Ovary (tissue), 3 donors: Measurements from ENCODE around the gene DCN.

Experiments
- CTCF ChIP-seq, 3 donors: fragments of 450-650 bp in 2 of 3; fragments of 200-600 bp in 1 of 3; IDR thresholded peaks; one replicate each; pipeline versions ENCODE4 v1.5.1 to v1.8.0; 2016 to 2022; ENCODE audit warnings: antibody characterized with exemption in 3 of 3, mild to moderate bottlenecking in 1 of 3
- EP300 ChIP-seq: sonication (generic); formaldehyde crosslinking; IDR thresholded peaks from one replicate; pipeline ENCODE4 v1.6.1; 2017; ENCODE audit warnings: antibody characterized with exemption
- POLR2A ChIP-seq: fragments of 450-650 bp; IDR thresholded peaks from one replicate; pipeline ENCODE4 v1.6.1; 2017; ENCODE audit warnings: antibody characterized with exemption, mild to moderate bottlenecking, moderate library complexity
- donor health status: DM: no; HTN: no; CAD: no.

- TF ChIP-seq CTCF (IDR thresholded peaks at IDR 0.05) (no peak), POLR2A (no peak), EP300 (no peak)
Measured at GRCh38 chr12:91099341-91099740, 83.3 kb downstream of the DCN start.
